ENCODE measurements around the gene PARVB.

The PARVB gene

DNA sequence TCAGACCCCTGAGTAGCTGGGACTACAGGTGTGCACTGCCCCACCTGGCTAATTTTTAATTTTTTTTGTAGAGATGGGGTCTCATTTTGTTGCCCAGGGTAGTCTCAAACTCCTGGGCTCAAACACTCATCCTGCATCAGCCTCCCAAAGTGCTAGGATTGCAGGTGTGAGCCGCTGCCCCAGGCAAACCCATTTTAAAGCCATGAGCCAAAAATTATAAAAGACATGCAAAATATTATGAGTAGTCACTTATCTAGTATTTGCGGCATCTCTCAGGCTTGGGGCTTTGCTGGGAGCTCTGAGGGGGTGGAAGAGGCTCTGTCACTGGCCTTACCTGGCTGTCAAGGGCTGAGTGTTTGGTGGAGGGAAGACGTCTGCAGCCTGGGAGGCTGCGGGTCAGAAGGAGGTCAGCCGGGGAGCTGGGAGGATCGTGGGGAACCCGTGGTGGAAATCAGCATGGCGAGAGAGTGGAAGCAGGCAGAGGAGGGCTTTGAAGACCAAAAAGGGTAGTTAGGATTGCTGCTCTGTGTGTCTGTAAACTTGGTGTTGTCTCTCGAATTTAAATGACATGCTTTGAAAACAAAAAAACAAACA, 87.6 kb downstream of the PARVB start:
- H3K4me1 ChIP-seq, result no peaks in the 10 kb centered on the region
- TF ChIP-seq, protein P1, sequence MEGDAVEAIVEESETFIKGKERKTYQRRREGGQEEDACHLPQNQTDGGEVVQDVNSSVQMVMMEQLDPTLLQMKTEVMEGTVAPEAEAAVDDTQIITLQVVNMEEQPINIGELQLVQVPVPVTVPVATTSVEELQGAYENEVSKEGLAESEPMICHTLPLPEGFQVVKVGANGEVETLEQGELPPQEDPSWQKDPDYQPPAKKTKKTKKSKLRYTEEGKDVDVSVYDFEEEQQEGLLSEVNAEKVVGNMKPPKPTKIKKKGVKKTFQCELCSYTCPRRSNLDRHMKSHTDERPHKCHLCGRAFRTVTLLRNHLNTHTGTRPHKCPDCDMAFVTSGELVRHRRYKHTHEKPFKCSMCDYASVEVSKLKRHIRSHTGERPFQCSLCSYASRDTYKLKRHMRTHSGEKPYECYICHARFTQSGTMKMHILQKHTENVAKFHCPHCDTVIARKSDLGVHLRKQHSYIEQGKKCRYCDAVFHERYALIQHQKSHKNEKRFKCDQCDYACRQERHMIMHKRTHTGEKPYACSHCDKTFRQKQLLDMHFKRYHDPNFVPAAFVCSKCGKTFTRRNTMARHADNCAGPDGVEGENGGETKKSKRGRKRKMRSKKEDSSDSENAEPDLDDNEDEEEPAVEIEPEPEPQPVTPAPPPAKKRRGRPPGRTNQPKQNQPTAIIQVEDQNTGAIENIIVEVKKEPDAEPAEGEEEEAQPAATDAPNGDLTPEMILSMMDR (IDR thresholded peaks at IDR 0.05), result no peak
- H3K9me3 ChIP-seq, result no peaks in the 10 kb centered on the region
- no peak for DNase-seq
- H3K4me3 ChIP-seq, result no peak overlapping the region
- no peak overlapping the region for H3K27ac ChIP-seq
- H3K36me3 ChIP-seq, result no peaks in the 10 kb centered on the region
- intact Hi-C loops (cut with DNase I; ENCODE audit: low total_unique reads), result no loop called here
- no peaks in the 10 kb centered on the region for H3K27me3 ChIP-seq

DNA sequence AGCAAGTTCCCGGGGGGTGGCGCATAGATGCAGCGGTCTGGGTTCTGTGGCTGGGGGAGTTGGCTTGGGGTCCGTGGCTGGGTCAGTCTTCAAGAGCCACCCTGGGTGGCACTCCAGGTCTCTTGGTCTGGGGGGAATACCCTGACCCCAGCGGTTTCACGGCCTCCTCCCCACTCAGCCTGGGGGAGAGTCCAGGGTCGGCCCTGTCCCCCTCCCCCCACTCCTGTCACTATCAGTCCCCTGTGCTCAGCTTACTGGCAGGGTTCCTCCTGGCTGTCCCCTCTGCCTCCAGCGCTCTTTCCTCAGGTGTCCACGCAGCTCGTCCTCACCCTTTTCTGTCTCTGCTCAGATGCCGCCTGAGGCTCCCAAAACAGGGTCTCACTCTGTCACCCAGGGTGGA, 88.1 kb downstream of the PARVB start:
- no peak overlapping the region for H3K27ac ChIP-seq
- TF ChIP-seq, protein P1 (IDR thresholded peaks at IDR 0.05), result no peak
- H3K9me3 ChIP-seq, result no peaks in the 10 kb centered on the region
- no peaks in the 10 kb centered on the region for H3K4me1 ChIP-seq
- no peaks in the 10 kb centered on the region for H3K27me3 ChIP-seq
- H3K4me3 ChIP-seq, result no peak overlapping the region
- intact Hi-C loops (cut with DNase I; ENCODE audit: low total_unique reads), result no loop called here
- DNase-seq, result no peak
- no peaks in the 10 kb centered on the region for H3K36me3 ChIP-seq

DNA sequence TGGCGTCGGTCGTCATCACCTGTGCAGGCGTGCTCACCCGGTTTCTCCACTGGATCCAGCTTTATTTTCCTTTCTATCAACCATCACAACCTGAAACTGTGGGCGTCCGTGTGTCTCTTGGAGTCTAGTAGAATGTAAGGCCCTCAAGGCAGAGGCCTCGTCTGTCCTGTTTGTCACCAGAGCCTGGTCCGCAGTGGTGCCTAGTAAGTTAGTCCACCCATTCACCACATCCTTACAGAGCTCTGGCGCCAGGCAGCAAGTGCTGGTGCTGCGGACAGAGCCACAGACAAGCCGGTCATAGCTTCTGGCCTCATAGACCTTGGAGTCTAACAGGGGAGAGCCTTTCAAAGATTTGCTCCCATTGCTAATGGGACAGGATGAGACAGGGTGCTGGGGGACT, 92.2 kb downstream of the PARVB start:
- Histone ChIP-seq H3K27ac (no peak overlapping the region), H3K27me3 (no peaks in the 10 kb centered on the region), H3K9me3 (no peaks in the 10 kb centered on the region), H3K4me3 (no peak overlapping the region), H3K4me1 (no peaks in the 10 kb centered on the region), H3K36me3 (peaks cover 0 to 16% (median 5%) of the 10 kb centered on the region in 3 donors)
- no peak for DNase-seq
- TF ChIP-seq, protein P1 (IDR thresholded peaks at IDR 0.05), result no peak
- intact Hi-C loops (cut with DNase I; ENCODE audit: low total_unique reads), result no loop called here

DNA sequence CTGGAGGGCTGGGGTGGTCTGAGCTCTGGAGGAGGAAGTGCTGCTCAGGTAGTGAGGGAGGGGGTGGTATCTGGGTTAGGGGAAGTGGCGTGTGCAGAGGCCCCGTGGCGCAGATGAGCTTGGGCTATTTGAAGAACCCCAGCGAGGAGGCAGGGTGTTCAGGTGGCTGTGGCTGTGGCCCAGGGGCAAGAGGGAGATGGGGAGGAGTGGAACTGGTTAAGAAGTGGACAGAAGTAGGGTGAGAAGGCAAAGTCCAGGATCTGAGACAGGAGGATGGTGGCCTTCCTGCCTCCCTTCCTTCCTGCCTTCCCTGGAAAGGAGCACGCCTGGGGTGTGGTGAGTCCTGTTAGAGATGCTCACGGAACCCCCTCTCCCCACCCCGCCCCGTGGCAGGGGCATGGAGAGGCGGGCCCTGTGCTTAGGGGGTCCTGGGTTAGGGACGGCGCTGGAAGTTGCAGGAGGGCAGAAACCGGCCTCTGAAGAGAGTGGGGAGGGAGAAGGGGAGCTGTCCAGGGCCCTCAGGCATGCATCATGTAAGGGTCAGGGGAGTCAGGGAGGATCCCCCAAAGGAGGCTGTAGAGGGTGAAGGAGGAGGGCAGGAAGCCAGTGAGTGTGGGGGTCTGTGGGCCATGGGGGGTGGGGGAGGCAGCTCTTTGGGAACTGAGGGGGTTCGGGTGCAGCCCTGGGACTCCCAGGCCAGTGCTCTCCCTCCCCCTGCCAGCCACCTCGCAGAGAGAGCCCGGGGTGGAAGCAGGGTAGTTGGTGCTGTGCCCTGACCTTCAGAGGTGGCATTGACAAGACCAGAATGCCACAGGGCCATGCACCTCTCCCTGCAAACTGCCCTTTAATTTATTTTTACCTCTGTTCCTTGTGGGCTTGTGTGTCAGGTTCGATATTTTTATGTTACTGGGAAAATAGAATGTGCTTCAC, 92.9 kb downstream of the PARVB start:
- intact Hi-C loops (cut with DNase I; ENCODE audit: low total_unique reads), result no loop called here
- Histone ChIP-seq H3K4me1 (no peaks in the 10 kb centered on the region), H3K27me3 (no peaks in the 10 kb centered on the region), H3K9me3 (no peaks in the 10 kb centered on the region), H3K27ac (no peak overlapping the region), H3K36me3 (peaks cover 0 to 16% (median 5%) of the 10 kb centered on the region in 3 donors), H3K4me3 (no peak overlapping the region)
- no peak for DNase-seq
- TF ChIP-seq, protein P1 (IDR thresholded peaks at IDR 0.05), result no peak

DNA sequence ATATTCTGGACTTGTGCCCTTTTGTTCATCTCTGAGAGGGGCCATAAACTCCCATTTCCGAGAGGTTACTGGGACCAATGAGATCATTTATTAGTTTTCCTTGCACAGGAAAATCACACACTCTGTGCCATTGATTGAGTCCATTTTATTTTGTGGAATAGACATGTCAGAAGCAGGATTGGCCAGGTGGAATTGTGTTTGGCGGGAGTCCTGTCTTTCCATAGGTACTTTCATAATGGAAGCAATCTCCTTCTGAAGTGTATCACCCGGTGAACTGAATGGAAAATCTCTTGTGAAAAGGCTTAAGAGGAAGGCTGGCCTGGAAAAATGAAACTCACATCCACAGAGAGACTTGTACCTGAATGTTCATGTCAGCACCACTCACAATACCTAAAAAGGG, 93.6 kb downstream of the PARVB start:
- no peak for DNase-seq
- Histone ChIP-seq H3K27me3 (no peaks in the 10 kb centered on the region), H3K27ac (no peak overlapping the region), H3K4me1 (no peaks in the 10 kb centered on the region), H3K36me3 (peaks cover 0 to 16% (median 5%) of the 10 kb centered on the region in 3 donors), H3K4me3 (no peak overlapping the region), H3K9me3 (no peaks in the 10 kb centered on the region)
- intact Hi-C loops (cut with DNase I; ENCODE audit: low total_unique reads), result no loop called here
- TF ChIP-seq, protein P1 (IDR thresholded peaks at IDR 0.05), result no peak
